A673 (cell line): ENCODE measurements around the gene B4GALT5.

Source experiments
- EZH2 ChIP-seq: fragments of 200-600 bp; sonication (generic); IDR thresholded peaks from 2 replicates; pipeline ENCODE4 v1.6.1; 2017; ENCODE audit warnings: borderline replicate concordance, low read depth, mild to moderate bottlenecking, mixed read lengths, antibody characterized with exemption, low read length; ENCODE audit not compliant: poor library complexity, severe bottlenecking
- TF ChIP-seq, protein P1 (sequence below): fragments of 300-800, 200-600 bp; sonication (generic); conservative IDR thresholded peaks from 2 replicates; pipeline ENCODE4 v1.5.1; 2017; ENCODE audit warnings: low read depth, mild to moderate bottlenecking, antibody characterized with exemption, low read length, moderate library complexity, mixed read lengths

DNA sequence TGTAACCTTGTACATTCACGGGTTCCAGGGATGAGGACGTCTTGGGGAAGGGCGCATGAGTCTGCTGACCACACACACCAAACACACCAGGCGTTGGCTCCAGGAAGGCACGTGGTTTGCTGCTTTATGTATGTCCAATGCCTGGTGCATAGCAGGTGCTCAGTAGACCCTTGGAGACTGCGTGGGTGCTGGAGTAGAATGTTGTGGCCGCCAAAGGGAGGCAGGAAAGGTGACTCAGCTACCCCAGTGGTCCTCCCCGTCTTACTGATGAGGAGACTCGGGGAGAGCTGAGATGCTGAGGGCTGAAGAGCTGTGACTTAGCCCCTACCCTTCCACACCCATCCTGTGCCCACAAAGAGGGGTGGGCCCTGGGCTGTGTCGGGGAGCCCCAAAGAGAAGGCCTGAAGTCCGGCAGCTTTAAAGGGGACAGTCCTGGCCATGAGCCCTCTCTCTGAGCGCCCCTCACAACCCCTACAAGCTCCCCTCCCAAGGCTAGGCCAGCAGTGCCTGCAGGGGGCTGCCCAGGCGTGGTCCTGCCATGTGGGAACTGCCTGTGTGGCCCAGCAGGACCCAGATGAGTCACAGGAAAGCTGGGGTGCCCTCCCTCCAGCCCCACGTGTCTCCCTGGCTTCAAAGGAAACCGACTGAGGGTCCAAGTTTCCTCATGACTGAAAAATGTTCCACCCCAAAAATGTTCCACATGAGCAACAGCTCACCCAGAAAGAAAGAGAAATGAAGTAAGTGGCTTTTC, 117.7 kb downstream of the B4GALT5 start:
- TF ChIP-seq EZH2: no peak
- TF ChIP-seq, protein P1, sequence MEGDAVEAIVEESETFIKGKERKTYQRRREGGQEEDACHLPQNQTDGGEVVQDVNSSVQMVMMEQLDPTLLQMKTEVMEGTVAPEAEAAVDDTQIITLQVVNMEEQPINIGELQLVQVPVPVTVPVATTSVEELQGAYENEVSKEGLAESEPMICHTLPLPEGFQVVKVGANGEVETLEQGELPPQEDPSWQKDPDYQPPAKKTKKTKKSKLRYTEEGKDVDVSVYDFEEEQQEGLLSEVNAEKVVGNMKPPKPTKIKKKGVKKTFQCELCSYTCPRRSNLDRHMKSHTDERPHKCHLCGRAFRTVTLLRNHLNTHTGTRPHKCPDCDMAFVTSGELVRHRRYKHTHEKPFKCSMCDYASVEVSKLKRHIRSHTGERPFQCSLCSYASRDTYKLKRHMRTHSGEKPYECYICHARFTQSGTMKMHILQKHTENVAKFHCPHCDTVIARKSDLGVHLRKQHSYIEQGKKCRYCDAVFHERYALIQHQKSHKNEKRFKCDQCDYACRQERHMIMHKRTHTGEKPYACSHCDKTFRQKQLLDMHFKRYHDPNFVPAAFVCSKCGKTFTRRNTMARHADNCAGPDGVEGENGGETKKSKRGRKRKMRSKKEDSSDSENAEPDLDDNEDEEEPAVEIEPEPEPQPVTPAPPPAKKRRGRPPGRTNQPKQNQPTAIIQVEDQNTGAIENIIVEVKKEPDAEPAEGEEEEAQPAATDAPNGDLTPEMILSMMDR: no peak
